Right atrium auricular region (tissue), 2 donors: ENCODE results near the gene DTHD1. TPM values are rescaled to one million over a fixed set of nuclear protein-coding genes. Genes with fewer than 3 reads are reported as not detected.

ENCODE experiments used
- DNase-seq: peaks from one replicate; pipeline ENCODE4 v3.0.0-alpha.2; 2019; ENCODE audit warnings: low spot score
- H3K27ac ChIP-seq, 2 donors: fragments of 200-600 bp; sonication (generic); 1 replicate in 1 of 2; 2 replicates in 1 of 2; pipeline ENCODE4 v1.5.1; 2016 to 2019
- H3K27me3 ChIP-seq, 2 donors: fragments of 200-600 bp; sonication (generic); one replicate each; pipeline versions ENCODE4 v1.5.1 to v1.6.0; 2017 to 2019
- H3K36me3 ChIP-seq: fragments of 200-600 bp; sonication (generic); one replicate; pipeline ENCODE4 v1.5.1; 2016
- H3K4me1 ChIP-seq, 2 donors: fragments of 200-600 bp; sonication (generic); one replicate each; pipeline versions ENCODE4 v1.5.1 to v1.6.0; 2017 to 2019
- H3K4me3 ChIP-seq, 2 donors: fragments of 200-600 bp; sonication (generic); 1 replicate in 1 of 2; 2 replicates in 1 of 2; pipeline ENCODE4 v1.5.1; 2017 to 2019; ENCODE audit warnings: mild to moderate bottlenecking in 1 of 2, moderate library complexity in 1 of 2
- H3K9me3 ChIP-seq, 2 donors: fragments of 200-600 bp; sonication (generic); one replicate each; pipeline ENCODE4 v1.5.1; 2019
- CTCF ChIP-seq, 2 donors: fragments of 200-600 bp; sonication (generic); IDR thresholded peaks; one replicate each; pipeline ENCODE4 v1.5.1; 2019; ENCODE audit warnings: antibody characterized with exemption in 2 of 2
- total RNA-seq, 2 donors: library from RNA; depleted of rRNA; stranded (reverse); fragments of >200 nt; gene quantifications; one replicate each; pipeline ENCODE4 v1.1.0, GENCODE V29; 2016

DTHD1 gene
- total RNA-seq, 2 donors from 2014 or later = 0.16 TPM; not detected in 1

GRCh38 chr4:36332023-36332781 lies 50.8 kb downstream of the DTHD1 start:
- Histone ChIP-seq H3K4me1 (no peaks in the 10 kb centered on the region), H3K36me3 (no peaks in the 10 kb centered on the region), H3K4me3 (no peak overlapping the region), H3K27me3 (no peaks in the 10 kb centered on the region), H3K9me3 (no peaks in the 10 kb centered on the region), H3K27ac (no peak overlapping the region)
- DNase-seq = no peak
- no peak for TF ChIP-seq CTCF (IDR thresholded peaks at IDR 0.05)

- DNase-seq = no peak
- H3K4me3 ChIP-seq = no peak overlapping the region
- TF ChIP-seq CTCF (IDR thresholded peaks at IDR 0.05) = no peak
- no peaks in the 10 kb centered on the region for H3K9me3 ChIP-seq
- no peaks in the 10 kb centered on the region for H3K4me1 ChIP-seq
- no peak overlapping the region for H3K27ac ChIP-seq
- no peaks in the 10 kb centered on the region for H3K27me3 ChIP-seq
- no peaks in the 10 kb centered on the region for H3K36me3 ChIP-seq
Observed at GRCh38 chr4:36332782-36333131, 51.3 kb downstream of the DTHD1 start.

GRCh38 chr4:36333303-36333877 lies 52.0 kb downstream of the DTHD1 start:
- Histone ChIP-seq H3K4me1 (no peaks in the 10 kb centered on the region), H3K27ac (no peak overlapping the region), H3K27me3 (no peaks in the 10 kb centered on the region), H3K4me3 (no peak overlapping the region), H3K36me3 (no peaks in the 10 kb centered on the region), H3K9me3 (no peaks in the 10 kb centered on the region)
- DNase-seq = no peak
- TF ChIP-seq CTCF (IDR thresholded peaks at IDR 0.05) = no peak

GRCh38 chr4:36337665-36338185 lies 56.3 kb downstream of the DTHD1 start:
- Histone ChIP-seq H3K9me3 (no peaks in the 10 kb centered on the region), H3K4me3 (no peak overlapping the region), H3K27me3 (no peaks in the 10 kb centered on the region), H3K27ac (no peak overlapping the region), H3K4me1 (no peaks in the 10 kb centered on the region), H3K36me3 (no peaks in the 10 kb centered on the region)
- DNase-seq = no peak
- no peak for TF ChIP-seq CTCF (IDR thresholded peaks at IDR 0.05)

- no peaks in the 10 kb centered on the region for H3K9me3 ChIP-seq
- TF ChIP-seq CTCF (IDR thresholded peaks at IDR 0.05) = no peak
- no peak overlapping the region for H3K4me3 ChIP-seq
- no peaks in the 10 kb centered on the region for H3K4me1 ChIP-seq
- H3K36me3 ChIP-seq = no peaks in the 10 kb centered on the region
- no peak for DNase-seq
- H3K27me3 ChIP-seq = no peaks in the 10 kb centered on the region
- no peak overlapping the region for H3K27ac ChIP-seq
Observed at GRCh38 chr4:36338973-36339372, 57.6 kb downstream of the DTHD1 start.
